A673 (cell line): Measurements from ENCODE around the gene RBBP9. TPM values are rescaled to one million over a fixed set of nuclear protein-coding genes. Genes with fewer than 3 reads are reported as not detected.
"Not testable (repeated sequence)": the region's sequence is repeated elsewhere in the genome, so short reads cannot be mapped to it uniquely, and the experiment has no call there.

Experiments used
- BruUV-seq: library from RNA; stranded (reverse); fragments of 400-500 nt; replicated peaks from 2 replicates; lab custom pipeline; 2021; lab: Mats Ljungman, UMichigan
- CTCF ChIA-PET: fragments of 300-600 bp; sonication (Branson Sonifier 250); formaldehyde crosslinking; loops from one replicate; lab custom pipeline; 2022; ENCODE audit warnings: antibody characterized with exemption; lab: Charles Lee
- POLR2A ChIA-PET: fragments of 300-600 bp; sonication (Branson Sonifier 250); formaldehyde crosslinking; loops from one replicate; lab custom pipeline; 2022; ENCODE audit warnings: antibody characterized with exemption; ENCODE audit not compliant: low non-redundant PET; lab: Charles Lee
- DNase-seq: peaks from one replicate; pipeline ENCODE4 v3.0.0-alpha.2; 2015; ENCODE audit warnings: low spot score
- H3K27ac ChIP-seq: fragments of 200-600 bp; sonication (generic); 2 replicates; pipeline ENCODE4 v1.5.1; 2016; ENCODE audit warnings: mixed run types, low read depth, mild to moderate bottlenecking, mixed read lengths, antibody characterized with exemption, low read length; ENCODE audit not compliant: poor library complexity, severe bottlenecking
- H3K27me3 ChIP-seq: fragments of 200-600 bp; sonication (generic); replicated peaks from 2 replicates; pipeline ENCODE4 v1.6.1; 2017; ENCODE audit warnings: mixed run types, low read depth, mild to moderate bottlenecking, mixed read lengths, antibody characterized with exemption, low read length; ENCODE audit not compliant: insufficient read depth, poor library complexity
- H3K36me3 ChIP-seq: fragments of 200-600 bp; sonication (generic); 2 replicates; pipeline ENCODE4 v1.6.1; 2016; ENCODE audit warnings: mixed run types, mild to moderate bottlenecking, mixed read lengths, antibody characterized with exemption, low read length; ENCODE audit not compliant: insufficient read depth, poor library complexity, severe bottlenecking
- H3K4me1 ChIP-seq: fragments of 200-600 bp; sonication (generic); 2 replicates; pipeline ENCODE4 v1.6.1; 2017; ENCODE audit warnings: mixed run types, mild to moderate bottlenecking, mixed read lengths, antibody characterized with exemption, low read length; ENCODE audit not compliant: insufficient read depth, poor library complexity, severe bottlenecking
- H3K4me3 ChIP-seq: fragments of 200-600 bp; sonication (generic); 2 replicates; pipeline ENCODE4 v1.5.1; 2016; ENCODE audit warnings: low read depth, mixed run types, mild to moderate bottlenecking, mixed read lengths, low read length; ENCODE audit not compliant: poor library complexity, severe bottlenecking
- H3K9me3 ChIP-seq: fragments of 200-600 bp; sonication (generic); 2 replicates; pipeline ENCODE4 v1.6.1; 2016; ENCODE audit warnings: mixed run types, low read depth, mild to moderate bottlenecking, mixed read lengths, antibody characterized with exemption, low read length; ENCODE audit not compliant: poor library complexity, severe bottlenecking
- CTCF ChIP-seq: fragments of 300-800, 200-600 bp; sonication (generic); conservative IDR thresholded peaks from 2 replicates; pipeline ENCODE4 v1.5.1; 2017; ENCODE audit warnings: low read depth, mild to moderate bottlenecking, antibody characterized with exemption, low read length, moderate library complexity, mixed read lengths
- EZH2 ChIP-seq: fragments of 200-600 bp; sonication (generic); IDR thresholded peaks from 2 replicates; pipeline ENCODE4 v1.6.1; 2017; ENCODE audit warnings: borderline replicate concordance, low read depth, mild to moderate bottlenecking, mixed read lengths, antibody characterized with exemption, low read length; ENCODE audit not compliant: poor library complexity, severe bottlenecking
- intact Hi-C: fragments of 100-400 bp; cut with micrococcal nuclease; formaldehyde crosslinking; loops from one replicate; pipeline ENCODE4 v1.10.0; 2022; ENCODE audit not compliant: unreplicated experiment
- total RNA-seq: library from RNA; stranded (reverse); gene quantifications from 2 replicates; pipeline ENCODE4 v1.2.3, GENCODE V29; 2021

The RBBP9 gene
- total RNA-seq, 1 experiment from 2014 or later: 20.1 TPM

- POLR2A ChIA-PET: no interaction called here
Measured at GRCh38 chr20:18524646-18525045, 27.6 kb upstream of the RBBP9 start.

GRCh38 chr20:18523066-18523465, 26.0 kb upstream of the RBBP9 start:
- no peak overlapping the region for H3K4me3 ChIP-seq
- intact Hi-C loops: no loop called here
- no TSS peak for BruUV-seq
- H3K36me3 ChIP-seq: peaks cover 39% of the 10 kb centered on the region
- H3K27ac ChIP-seq: no peak overlapping the region
- DNase-seq: no peak
- TF ChIP-seq CTCF: no peak
- TF ChIP-seq EZH2: no peak
- H3K27me3 ChIP-seq: no peaks in the 10 kb centered on the region
- no peaks in the 10 kb centered on the region for H3K9me3 ChIP-seq
- CTCF ChIA-PET: interaction anchor here (0.7 kb wide), 1 partner anchor 62 kb away, joined by 4 read pairs; no protein-coding TSS in a partner anchor
- no peaks in the 10 kb centered on the region for H3K4me1 ChIP-seq
- POLR2A ChIA-PET: interaction anchor here (0.6 kb wide), 1 partner anchor 51 kb away, joined by 3 read pairs; no protein-coding TSS in a partner anchor

More at GRCh38 chr20:18524646-18525045, 27.6 kb upstream of the RBBP9 start:
- BruUV-seq: no TSS peak
- no peaks in the 10 kb centered on the region for H3K4me1 ChIP-seq
- no peaks in the 10 kb centered on the region for H3K27me3 ChIP-seq
- intact Hi-C loops: no loop called here
- H3K9me3 ChIP-seq: no peaks in the 10 kb centered on the region
- CTCF ChIA-PET: no interaction called here
- no peak overlapping the region for H3K4me3 ChIP-seq
- H3K36me3 ChIP-seq: peaks cover 48% of the 10 kb centered on the region
- H3K27ac ChIP-seq: no peak overlapping the region
- no peak for DNase-seq
- TF ChIP-seq CTCF (no peak), EZH2 (no peak)

GRCh38 chr20:18522066-18522465, 25.0 kb upstream of the RBBP9 start:
- CTCF ChIA-PET, DNase-seq, H3K27me3 ChIP-seq, POLR2A ChIA-PET, BruUV-seq, H3K4me3 ChIP-seq, H3K4me1 ChIP-seq, H3K9me3 ChIP-seq, intact Hi-C loops, H3K27ac ChIP-seq: not testable (repeated sequence)
- peaks cover 29% of the 10 kb centered on the region for H3K36me3 ChIP-seq

- H3K9me3 ChIP-seq: no peaks in the 10 kb centered on the region
- ChIA-PET CTCF (no interaction called here), POLR2A (interaction anchor here (0.6 kb wide), 1 partner anchor 19 kb away, joined by 7 read pairs; no protein-coding TSS in a partner anchor)
- H3K27ac ChIP-seq: no peak overlapping the region
- intact Hi-C loops: no loop called here
- BruUV-seq: no TSS peak
- H3K4me1 ChIP-seq: no peaks in the 10 kb centered on the region
- no peak overlapping the region for H3K4me3 ChIP-seq
- DNase-seq: no peak
- TF ChIP-seq EZH2 (no peak), CTCF (no peak)
- H3K36me3 ChIP-seq: peaks cover 38% of the 10 kb centered on the region
- H3K27me3 ChIP-seq: no peaks in the 10 kb centered on the region
Measured at GRCh38 chr20:18515973-18516372, 18.9 kb upstream of the RBBP9 start.
